Measurements from ENCODE around the gene QPRT.
"Not testable (repeated sequence)": the region's sequence is repeated elsewhere in the genome, so short reads cannot be mapped to it uniquely, and the experiment has no call there.

- TF ChIP-seq CTCF, POLR2A (IDR thresholded peaks at IDR 0.05): not testable (repeated sequence)
Measured at GRCh38 chr16:29695675-29696074, 16.7 kb downstream of the QPRT start.

Measured in adrenal gland (tissue), 5 donors.